HepG2 (cell line): ENCODE data around the gene FASTKD2. TPM values are rescaled to one million over a fixed set of nuclear protein-coding genes. Genes with fewer than 3 reads are reported as not detected.

ENCODE experiments used
- ATAC-seq: fragments of 200-7000 bp; cut with Tn5 transposase; 3 replicates; pipeline ENCODE4 v1.9.1; 2020; ENCODE audit warnings: mild to moderate bottlenecking, moderate library complexity
- BruUV-seq: library from RNA; stranded (reverse); fragments of 400-500 nt; replicated peaks from 2 replicates; lab custom pipeline; 2021; lab: Mats Ljungman, UMichigan
- CTCF ChIA-PET: fragments of 300-600 bp; formaldehyde crosslinking; extraction: SDS; loops from one replicate; lab custom pipeline; 2021; ENCODE audit warnings: low total read pairs, inconsistent platforms, low intra/inter-chr PET ratio; lab: Yijun Ruan, JAX
- POLR2A ChIA-PET: fragments of 350-600 bp; sonication (Branson Sonifier 250); formaldehyde crosslinking; loops from one replicate; lab custom pipeline; 2020; ENCODE audit warnings: antibody characterized with exemption, inconsistent platforms; lab: Yijun Ruan, JAX
- DNase-seq: peaks from one replicate; pipeline ENCODE4 v3.0.0-alpha.2; 2015; ENCODE audit warnings: low spot score
- FAIRE-seq: peaks from 3 replicates; lab custom pipeline; 2011; peaks lifted over from hg19 to GRCh38; lab: Jason Lieb, UNC
- H2AFZ ChIP-seq: one replicate; pipeline ENCODE4 v1.6.1; 2011; ENCODE audit warnings: low read length, inconsistent platforms
- H3K27ac ChIP-seq: fragments of 300-600 bp; 3 replicates; pipeline ENCODE4 v1.8.0; 2011; ENCODE audit warnings: mixed run types, mild to moderate bottlenecking, mixed read lengths, low read length, inconsistent platforms; ENCODE audit not compliant: insufficient read depth; ENCODE audit errors: extremely low read length
- H3K27me3 ChIP-seq, 2 experiments: fragments of 200-600 bp in 1 of 2; 2 replicates in 1 of 2; 3 replicates in 1 of 2; pipeline versions ENCODE4 v1.6.0 to v1.8.0; 2011; ENCODE audit warnings: low read length in 2 of 2, mild to moderate bottlenecking in 2 of 2, moderate library complexity in 2 of 2, inconsistent platforms in 1 of 2; ENCODE audit not compliant: insufficient read depth in 2 of 2, control insufficient read depth in 1 of 2
- H3K36me3 ChIP-seq, 2 experiments: fragments of 200-600 bp in 1 of 2; replicated peaks in 1 of 2; 2 replicates in 1 of 2; 3 replicates in 1 of 2; pipeline versions ENCODE4 v1.5.1 to v1.8.0; 2011; ENCODE audit warnings: low read length in 2 of 2, inconsistent platforms in 1 of 2; ENCODE audit not compliant: insufficient read depth in 2 of 2, control insufficient read depth in 1 of 2
- H3K4me1 ChIP-seq: 2 replicates; pipeline ENCODE4 v1.5.1; 2012; ENCODE audit warnings: low read length, inconsistent platforms; ENCODE audit not compliant: insufficient read depth
- H3K4me2 ChIP-seq: 2 replicates; pipeline ENCODE4 v1.6.0; 2011; ENCODE audit warnings: low read depth, low read length, inconsistent platforms
- H3K4me3 ChIP-seq, 3 experiments: fragments of 200-600 bp in 1 of 3; sonication (generic), shearing (Covaris generic) in 1 of 3; replicated peaks in 1 of 3; 2 replicates each; pipeline ENCODE4 v1.5.1; 2011 to 2016; ENCODE audit warnings: low read length in 3 of 3, inconsistent platforms in 2 of 3, low read depth in 2 of 3, mild to moderate bottlenecking in 2 of 3, control low read depth in 1 of 3, mixed read lengths in 1 of 3; ENCODE audit not compliant: insufficient read depth in 1 of 3
- H3K79me2 ChIP-seq: one replicate; pipeline ENCODE4 v1.6.1; 2011; ENCODE audit warnings: low read length, inconsistent platforms; ENCODE audit not compliant: insufficient read depth
- H3K9ac ChIP-seq: 2 replicates; pipeline ENCODE4 v1.6.0; 2011; ENCODE audit warnings: mild to moderate bottlenecking, low read depth, low read length, inconsistent platforms; ENCODE audit not compliant: insufficient read depth
- H3K9me3 ChIP-seq: 2 replicates; pipeline ENCODE4 v1.5.1; 2012; ENCODE audit warnings: mild to moderate bottlenecking, low read length
- H4K20me1 ChIP-seq: 2 replicates; pipeline ENCODE4 v1.6.0; 2011; ENCODE audit warnings: inconsistent platforms, mild to moderate bottlenecking, low read length, moderate library complexity; ENCODE audit not compliant: insufficient read depth
- FOXP1 ChIP-seq, 2 experiments: fragments of 450-650 bp in 1 of 2; IDR thresholded peaks; 2 replicates each; pipeline ENCODE4 v1.6.1; 2017 to 2018; ENCODE audit warnings: antibody characterized with exemption in 1 of 2
- GATAD2A ChIP-seq: IDR thresholded peaks from 2 replicates; pipeline ENCODE4 v1.6.1; 2016
- ZNF253 ChIP-seq: sonication (generic); formaldehyde crosslinking; IDR thresholded peaks from 2 replicates; pipeline ENCODE4 v1.8.0; 2022; ENCODE audit warnings: mild to moderate bottlenecking, missing genetic modification reagents, borderline replicate concordance
- WGBS: methylation state at CpG from one replicate; pipeline ENCODE4 v1.1.6; 2017; ENCODE audit warnings: low lambda C conversion rate; 5-methylcytosine and 5-hydroxymethylcytosine counted together
- in situ Hi-C: cut with HindIII; loops from 2 replicates; pipeline ENCODE4 v1.10.0; 2017; ENCODE audit warnings: low pct_unique_long_range_greater_than_20kb; ENCODE audit not compliant: extremely low pct_ligation_motif_present
- intact Hi-C: fragments of 100-400 bp; cut with micrococcal nuclease; formaldehyde crosslinking; loops from one replicate; pipeline ENCODE4 v1.10.0; 2022; ENCODE audit not compliant: unreplicated experiment
- polyA plus RNA-seq, 8 experiments: library from polyadenylated mRNA; depleted of rRNA in 3 of 8; stranded (reverse) in 7 of 8; unstranded in 1 of 8; fragments of >200 nt; fragmentation: Illumina TruSeq in 4 of 8; extraction: Trizol in 4 of 8; gene quantifications; 2 replicates each; pipeline versions ENCODE4 v1.2.1 to v1.2.3, GENCODE V29; 2011 to 2016; ENCODE audit warnings: low read depth in 4 of 8, missing spikeins in 1 of 8, mixed read lengths in 1 of 8; ENCODE audit not compliant: insufficient read depth in 1 of 8
- total RNA-seq, 5 experiments: library from RNA; depleted of rRNA; stranded (reverse); fragments of >200 nt; fragmentation: Illumina TruSeq; extraction: Trizol; gene quantifications; 2 replicates each; pipeline ENCODE4 v1.2.3, GENCODE V29; 2016; ENCODE audit warnings: low read depth in 1 of 5
- TF ChIP-seq, protein P1 (sequence below): sonication (generic); formaldehyde crosslinking; IDR thresholded peaks from 2 replicates; pipeline ENCODE4 v1.8.0; 2022; ENCODE audit warnings: missing genetic modification reagents, mild to moderate bottlenecking, borderline replicate concordance

The FASTKD2 gene
- total and polyA plus RNA-seq, 2 of the 13 experiments (the other 11 are each of a cell fraction or from before 2014, with no cell fraction given) = 41.1 to 77.8 TPM

DNA sequence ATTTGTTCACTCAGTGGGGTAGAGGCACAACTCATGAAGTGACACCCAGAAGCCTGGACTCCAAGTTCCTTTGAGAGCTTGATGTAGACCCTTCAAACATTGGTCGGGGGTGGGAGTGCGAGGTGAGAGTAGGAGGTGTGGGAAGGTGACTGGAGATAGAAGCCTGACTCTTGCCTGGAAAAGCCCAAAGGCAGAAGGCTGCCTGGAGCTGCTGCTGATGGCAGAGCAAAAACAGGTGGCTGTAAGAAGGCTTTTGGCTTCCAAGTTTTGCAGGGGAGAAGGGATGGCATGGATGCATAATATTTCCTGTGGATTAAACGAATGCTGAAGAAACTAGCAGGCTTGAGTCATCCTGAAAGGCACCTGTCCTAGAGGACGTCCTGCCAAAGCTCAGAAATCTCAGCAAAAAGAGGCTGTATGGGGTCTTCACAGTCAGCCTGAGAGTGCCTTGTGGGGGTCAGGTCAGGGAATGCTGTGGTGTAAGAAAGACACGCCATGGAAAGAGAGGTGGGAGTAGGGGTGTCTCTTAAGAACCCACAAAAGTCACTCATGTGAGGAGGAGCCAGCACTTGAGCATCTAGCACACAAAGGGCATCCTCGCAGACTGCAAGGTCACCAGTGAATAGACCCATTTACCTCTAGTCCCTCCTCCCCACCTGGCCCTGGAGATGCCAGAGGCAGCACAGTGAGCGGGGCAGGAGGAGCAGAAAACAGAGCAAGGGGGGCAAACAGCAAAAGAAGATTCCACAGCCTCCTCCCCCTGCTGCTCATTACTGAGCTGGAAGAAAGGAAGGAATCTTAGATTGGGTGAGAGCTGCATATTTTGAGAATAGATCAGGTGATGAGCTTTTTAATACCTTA, 37.5 kb downstream of the FASTKD2 start:
- TF ChIP-seq FOXP1 (IDR thresholded peaks at IDR 0.05) (no peak), FOXP1 (CRISPR knock-in tag; IDR thresholded peaks at IDR 0.05) (no peak), ZNF253 (CRISPR knock-in tag) (no peak)
- TF ChIP-seq, protein P1, sequence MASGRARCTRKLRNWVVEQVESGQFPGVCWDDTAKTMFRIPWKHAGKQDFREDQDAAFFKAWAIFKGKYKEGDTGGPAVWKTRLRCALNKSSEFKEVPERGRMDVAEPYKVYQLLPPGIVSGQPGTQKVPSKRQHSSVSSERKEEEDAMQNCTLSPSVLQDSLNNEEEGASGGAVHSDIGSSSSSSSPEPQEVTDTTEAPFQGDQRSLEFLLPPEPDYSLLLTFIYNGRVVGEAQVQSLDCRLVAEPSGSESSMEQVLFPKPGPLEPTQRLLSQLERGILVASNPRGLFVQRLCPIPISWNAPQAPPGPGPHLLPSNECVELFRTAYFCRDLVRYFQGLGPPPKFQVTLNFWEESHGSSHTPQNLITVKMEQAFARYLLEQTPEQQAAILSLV (CRISPR knock-in tag) = no peak
- no peak overlapping the region for H3K9ac ChIP-seq
- no peak for ATAC-seq
- no peaks in the 10 kb centered on the region for H3K79me2 ChIP-seq
- no peaks in the 10 kb centered on the region for H3K9me3 ChIP-seq
- H3K4me3 ChIP-seq = no peak overlapping the region
- H2AFZ ChIP-seq = no peak overlapping the region
- no peaks in the 10 kb centered on the region; the same call in 1 of the 2 replicates for H4K20me1 ChIP-seq
- H3K4me1 ChIP-seq = no peaks in the 10 kb centered on the region
- intact Hi-C loops = no loop called here
- 78% methylated on average over 7 of the region's 7 CpGs for WGBS
- H3K36me3 ChIP-seq = no peaks in the 10 kb centered on the region; a peak in 1 of 5 replicates
- FAIRE-seq = no peak
- CTCF ChIA-PET = interaction anchor here (3.6 kb wide), 1 partner anchor 672 kb away, joined by 24 read pairs; no protein-coding TSS in a partner anchor
- in situ Hi-C loops = loop anchor here (5.0 kb wide), 2 partner anchors 184 to 669 kb away; no protein-coding TSS in a partner anchor
- no TSS peak for BruUV-seq
- no peak for DNase-seq
- POLR2A ChIA-PET = no interaction called here
- no peak overlapping the region for H3K4me2 ChIP-seq
- no peaks in the 10 kb centered on the region for H3K27me3 ChIP-seq
- H3K27ac ChIP-seq = no peak overlapping the region

DNA sequence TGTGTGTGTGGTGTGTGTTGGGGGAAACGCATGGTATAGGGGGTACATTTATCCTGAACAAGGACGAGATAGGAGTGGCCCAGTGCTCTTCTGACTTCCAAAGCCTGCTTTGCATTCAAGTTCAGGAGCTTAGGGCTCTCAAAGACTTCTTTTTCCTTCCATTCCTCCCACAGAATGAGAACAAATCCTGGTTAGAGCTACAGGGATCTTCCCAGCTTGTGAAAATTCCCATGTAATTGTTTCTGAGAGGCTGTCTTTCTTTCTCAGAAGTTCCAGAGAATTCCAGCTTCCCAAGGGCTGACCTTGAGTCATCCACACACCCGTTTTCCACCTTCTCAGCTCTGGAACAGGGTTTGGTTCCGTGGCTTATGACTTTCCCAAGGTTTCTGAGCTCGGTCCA, 38.9 kb downstream of the FASTKD2 start:
- intact Hi-C loops = no loop called here
- WGBS = 74% methylated on average over 5 of the region's 5 CpGs
- Histone ChIP-seq H2AFZ (no peak overlapping the region), H4K20me1 (no peaks in the 10 kb centered on the region; the same call in 1 of the 2 replicates), H3K4me1 (no peaks in the 10 kb centered on the region), H3K9ac (no peak overlapping the region), H3K27me3 (no peaks in the 10 kb centered on the region), H3K79me2 (no peaks in the 10 kb centered on the region), H3K36me3 (no peaks in the 10 kb centered on the region; a peak in 1 of 5 replicates), H3K27ac (no peak overlapping the region), H3K4me2 (no peak overlapping the region), H3K9me3 (no peaks in the 10 kb centered on the region), H3K4me3 (no peak overlapping the region)
- CTCF ChIA-PET = no interaction called here
- POLR2A ChIA-PET = no interaction called here
- no peak for DNase-seq
- no peak for TF ChIP-seq GATAD2A (CRISPR knock-in tag)
- in situ Hi-C loops = loop anchor here (5.0 kb wide), 2 partner anchors 183 to 668 kb away; no protein-coding TSS in a partner anchor
- no peak for FAIRE-seq
- ATAC-seq = no peak
- no TSS peak for BruUV-seq
